Activated CD4-positive, CD25-positive, alpha-beta regulatory T cell treated with anti-CD3 and anti-CD28 coated beads, Interleukin-2, amount 50 U/mL, for 16 hours (primary cell): ENCODE results near the gene BRD3.

Experiments used
- DNase-seq: peaks from one replicate; pipeline ENCODE4 v3.0.0-alpha.2; 2020; ENCODE audit warnings: low read depth, low spot score

Gene BRD3

GRCh38 chr9:134066913-134067851 is 644 bp downstream of the BRD3 start:
- no peak for DNase-seq

GRCh38 chr9:134066526-134066912 is 1.3 kb downstream of the BRD3 start:
- DNase-seq = no peak

- peak; percentile 23 for DNase-seq
Measured at GRCh38 chr9:134065612-134066419, 2.0 kb downstream of the BRD3 start.

GRCh38 chr9:134064711-134065110 is 3.1 kb downstream of the BRD3 start:
- DNase-seq = no peak

- DNase-seq = no peak
Measured at GRCh38 chr9:134063571-134064450, 4.0 kb downstream of the BRD3 start.

GRCh38 chr9:134063088-134063570 is 4.7 kb downstream of the BRD3 start:
- DNase-seq = no peak

- DNase-seq = no peak
Measured at GRCh38 chr9:134062461-134063087, 5.3 kb downstream of the BRD3 start.

- DNase-seq = no peak
Measured at GRCh38 chr9:134061688-134062371, 6.0 kb downstream of the BRD3 start.

- DNase-seq = no peak
Measured at GRCh38 chr9:134061019-134061687, 6.7 kb downstream of the BRD3 start.

- no peak for DNase-seq
Measured at GRCh38 chr9:134060546-134060945, 7.3 kb downstream of the BRD3 start.

GRCh38 chr9:134059661-134060395 is 8.0 kb downstream of the BRD3 start:
- no peak for DNase-seq

- DNase-seq = no peak
Measured at GRCh38 chr9:134059188-134059641, 8.6 kb downstream of the BRD3 start.

- no peak for DNase-seq
Measured at GRCh38 chr9:134058716-134059115, 9.1 kb downstream of the BRD3 start.

GRCh38 chr9:134057751-134058701 is 9.8 kb downstream of the BRD3 start:
- DNase-seq = no peak

- no peak for DNase-seq
Measured at GRCh38 chr9:134057307-134057657, 10.5 kb downstream of the BRD3 start.

GRCh38 chr9:134056483-134057306 is 11.1 kb downstream of the BRD3 start:
- DNase-seq = no peak

GRCh38 chr9:134055981-134056461 is 11.8 kb downstream of the BRD3 start:
- DNase-seq = no peak
